GM12874 (cell line): ENCODE measurements around the gene SLC39A8.
A peak's percentile ranks its signal among the peaks of the same experiment; 100 is the strongest.

Source experiments
- CTCF ChIP-seq: IDR thresholded peaks from 2 replicates; pipeline ENCODE4 v1.5.1; 2011; ENCODE audit warnings: low read depth, mild to moderate bottlenecking, control low read depth, low read length, moderate library complexity; ENCODE audit not compliant: insufficient read depth

The SLC39A8 gene

GRCh38 chr4:102299354-102300107, 45.8 kb downstream of the SLC39A8 start:
- TF ChIP-seq CTCF, result peak; percentile 74

- TF ChIP-seq CTCF, result no peak
Measured at GRCh38 chr4:102298716-102299115, 46.6 kb downstream of the SLC39A8 start.

GRCh38 chr4:102295153-102295862, 50.0 kb downstream of the SLC39A8 start:
- TF ChIP-seq CTCF, result no peak

- TF ChIP-seq CTCF, result no peak
Measured at GRCh38 chr4:102288497-102288896, 56.8 kb downstream of the SLC39A8 start.

GRCh38 chr4:102285831-102286230, 59.5 kb downstream of the SLC39A8 start:
- TF ChIP-seq CTCF, result no peak

GRCh38 chr4:102281171-102281839, 64.0 kb downstream of the SLC39A8 start:
- TF ChIP-seq CTCF, result no peak

GRCh38 chr4:102272318-102272717, 73.0 kb downstream of the SLC39A8 start:
- no peak for TF ChIP-seq CTCF
